GM20431 (cell line): ENCODE measurements around the gene RPL9.
"Not testable (repeated sequence)": the region's sequence is repeated elsewhere in the genome, so short reads cannot be mapped to it uniquely, and the experiment has no call there.

ENCODE experiments used
- in situ Hi-C: fragments of 300-500 bp; cut with MseI, MboI; formaldehyde crosslinking; loops from one replicate; pipeline ENCODE4 v1.15.0; 2020; ENCODE audit warnings: low sequenced_read_pairs; ENCODE audit not compliant: unreplicated experiment

RPL9 gene

DNA sequence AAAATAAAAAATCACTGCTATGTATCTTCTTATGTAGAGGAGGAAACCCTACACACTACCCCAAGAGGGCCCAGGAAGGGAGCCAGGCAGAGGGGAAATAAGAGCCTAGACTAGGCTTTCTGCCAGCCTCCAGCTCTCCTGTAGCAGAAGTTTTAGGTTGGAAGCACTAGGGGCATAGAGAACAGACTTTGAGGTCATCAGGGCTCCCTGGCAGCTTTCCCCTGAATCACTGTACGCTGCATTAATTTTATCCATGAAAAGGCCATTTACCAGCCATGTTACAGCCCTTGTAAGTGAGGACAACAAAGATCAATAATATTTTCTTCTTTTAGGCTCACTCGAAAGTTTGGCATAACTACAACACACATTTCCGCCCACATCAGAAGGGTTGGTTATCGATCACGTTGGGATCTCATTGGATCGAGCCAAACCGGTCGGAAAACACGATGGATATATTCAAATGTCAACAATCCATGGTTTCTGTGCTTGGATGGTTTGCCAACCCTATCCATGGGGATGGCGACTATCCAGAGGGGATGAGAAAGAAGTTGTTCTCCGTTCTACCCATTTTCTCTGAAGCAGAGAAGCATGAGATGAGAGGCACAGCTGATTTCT, 24.7 kb downstream of the RPL9 start:
- in situ Hi-C loops = loop anchor here (25.0 kb wide), 1 partner anchor 522 kb away; no protein-coding TSS in a partner anchor

DNA sequence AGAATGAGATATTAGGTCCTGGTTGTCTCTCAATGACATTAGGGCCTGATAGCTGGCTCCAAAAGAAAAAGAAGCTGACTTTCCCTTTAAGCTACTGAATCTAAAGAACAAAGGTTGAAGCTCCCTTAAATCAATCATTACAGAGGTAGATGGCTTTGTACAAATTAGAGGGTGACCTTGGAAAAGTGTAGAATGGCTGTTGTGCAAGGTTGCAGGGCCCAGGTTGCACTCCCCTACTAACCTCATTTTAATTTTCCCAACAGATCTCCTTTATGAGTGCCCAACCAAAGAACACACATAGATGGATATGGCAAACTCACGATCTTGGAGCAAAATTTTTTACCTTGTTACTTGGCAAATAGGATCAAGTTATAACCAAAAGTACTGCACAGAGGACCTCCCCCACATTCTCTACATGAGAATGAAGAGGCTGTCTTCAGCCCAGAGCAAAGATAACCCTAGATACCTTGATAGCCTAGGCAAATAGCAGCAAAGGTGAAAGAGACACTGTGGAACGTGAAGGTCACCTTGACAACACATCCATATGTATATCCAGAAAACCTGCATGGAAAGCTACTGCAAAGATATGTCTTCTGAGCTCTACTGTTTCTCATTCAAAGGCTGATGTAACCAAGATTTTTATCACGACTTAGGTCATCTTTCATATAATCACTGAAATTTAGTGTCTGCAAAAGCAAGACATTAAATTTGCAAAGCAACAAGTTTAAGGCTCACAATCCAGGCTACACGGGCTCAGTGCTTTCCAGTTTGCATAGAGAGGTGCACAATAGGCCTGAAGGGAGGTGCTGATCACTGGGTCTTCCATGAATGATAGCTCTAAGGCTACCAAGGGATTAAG, 29.0 kb downstream of the RPL9 start:
- in situ Hi-C loops = loop anchor here (25.0 kb wide), 1 partner anchor 517 kb away; no protein-coding TSS in a partner anchor

DNA sequence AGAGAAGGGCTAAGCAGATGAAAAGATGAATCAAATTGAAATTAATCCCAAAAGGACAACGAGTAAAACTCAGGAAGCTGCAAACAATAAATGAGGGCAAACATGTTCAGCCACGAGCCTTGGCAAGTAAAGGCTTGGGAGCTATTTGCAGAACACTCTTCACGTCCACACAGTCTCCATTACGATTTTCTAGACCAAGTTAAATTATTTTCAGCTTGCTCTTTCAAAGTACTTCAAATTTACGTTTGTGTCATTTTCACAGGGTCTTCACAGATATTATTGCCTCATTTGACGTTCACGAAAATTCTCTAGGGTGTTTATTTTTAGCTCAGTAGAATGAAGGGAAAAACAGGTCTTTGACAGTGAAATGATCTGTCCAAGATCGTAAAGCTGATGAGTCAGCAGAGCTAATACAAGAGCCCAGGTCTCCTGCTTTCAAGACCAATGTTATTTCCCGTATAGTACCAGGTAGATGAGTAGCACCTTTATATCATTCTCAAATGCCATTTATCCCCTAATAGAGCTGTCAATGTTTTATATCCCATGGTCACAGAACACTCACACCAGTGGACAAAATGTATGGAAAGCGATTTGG, 31.1 kb downstream of the RPL9 start:
- in situ Hi-C loops = loop anchor here (25.0 kb wide), 1 partner anchor 515 kb away; no protein-coding TSS in a partner anchor

DNA sequence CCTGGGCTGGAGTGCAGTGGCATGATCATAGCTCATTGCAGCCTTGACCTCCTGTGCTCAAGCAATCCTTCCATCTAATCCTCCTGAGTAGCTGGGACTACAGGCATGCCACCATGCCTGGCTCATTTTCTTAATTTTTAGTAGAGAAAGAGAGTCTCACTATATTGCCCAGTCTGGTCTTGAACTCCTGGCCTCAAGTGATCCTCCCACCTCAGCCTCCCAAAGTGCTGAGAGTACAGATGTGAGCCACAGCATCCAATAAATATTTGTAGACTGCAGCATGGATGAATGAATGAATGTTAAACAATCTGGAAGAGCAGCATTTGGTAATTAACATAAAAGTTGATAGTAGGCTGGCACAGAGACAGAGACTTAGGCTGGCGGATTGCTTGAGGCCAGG, 32.0 kb downstream of the RPL9 start:
- in situ Hi-C loops = loop anchor here (25.0 kb wide), 1 partner anchor 514 kb away; no protein-coding TSS in a partner anchor

DNA sequence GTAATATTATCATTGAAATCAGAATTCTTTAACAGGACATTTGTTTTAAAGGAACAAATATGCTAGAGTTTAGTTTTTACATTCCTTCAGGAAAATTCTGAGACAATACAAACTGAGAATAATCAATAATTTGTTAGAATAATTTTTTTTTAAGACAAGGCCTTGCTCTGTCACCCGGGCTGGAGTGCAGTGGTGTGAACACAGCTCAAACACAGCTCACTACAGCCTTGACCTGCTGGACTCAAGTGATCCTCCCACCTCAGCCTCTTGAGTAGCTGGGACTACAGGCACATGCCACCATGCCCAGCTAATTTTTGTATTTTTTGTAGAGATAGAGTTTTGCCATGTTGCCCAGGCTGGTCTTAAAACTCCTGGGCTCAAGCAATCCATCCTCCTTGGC, 33.4 kb downstream of the RPL9 start:
- in situ Hi-C loops = loop anchor here (25.0 kb wide), 1 partner anchor 513 kb away; no protein-coding TSS in a partner anchor

DNA sequence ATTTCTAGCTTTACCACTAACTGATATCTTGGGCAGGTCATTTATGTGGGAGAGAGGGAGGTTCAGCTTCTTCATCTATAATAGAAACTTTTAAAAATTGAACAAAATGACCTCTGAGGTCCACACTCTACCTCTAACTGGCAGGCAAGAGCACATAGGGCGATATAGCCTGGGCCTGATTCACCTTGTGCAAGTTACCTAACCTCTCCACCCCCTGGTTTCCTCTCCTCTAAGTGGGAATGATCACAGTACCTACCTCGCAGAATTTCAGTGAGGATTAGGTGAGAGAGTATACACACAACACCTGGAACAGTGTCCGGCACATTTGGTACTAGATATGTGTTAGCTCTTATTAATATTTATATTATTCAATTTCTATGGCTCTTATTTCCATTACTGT, 36.5 kb downstream of the RPL9 start:
- in situ Hi-C loops = no loop called here

DNA sequence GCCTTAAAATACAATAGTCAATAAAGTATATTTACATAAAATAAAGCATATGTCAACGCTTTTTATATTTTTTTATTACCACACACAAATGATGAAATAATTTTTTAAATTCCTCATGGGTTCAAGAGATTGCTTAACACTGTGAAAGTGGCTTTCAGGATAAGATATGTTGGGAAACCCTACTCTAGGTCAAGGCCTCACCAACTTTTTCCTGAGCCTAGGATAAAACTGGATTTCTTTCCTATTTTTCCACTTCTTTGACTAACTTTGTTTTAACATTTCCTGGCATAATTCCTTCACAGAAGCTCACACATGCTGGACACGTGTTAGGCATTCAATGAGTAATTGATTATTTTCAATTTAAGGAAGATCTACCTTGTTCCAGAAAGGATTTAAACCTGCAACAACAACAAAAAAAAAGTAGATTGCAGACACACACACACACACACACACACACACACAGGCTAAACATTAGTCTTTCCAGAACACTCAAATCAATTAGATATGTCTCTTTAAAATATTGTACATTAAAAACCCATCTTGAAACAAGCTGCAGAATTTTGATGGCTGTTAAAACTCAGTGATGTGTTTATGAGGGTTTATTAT, 42.9 kb downstream of the RPL9 start:
- in situ Hi-C loops = no loop called here

DNA sequence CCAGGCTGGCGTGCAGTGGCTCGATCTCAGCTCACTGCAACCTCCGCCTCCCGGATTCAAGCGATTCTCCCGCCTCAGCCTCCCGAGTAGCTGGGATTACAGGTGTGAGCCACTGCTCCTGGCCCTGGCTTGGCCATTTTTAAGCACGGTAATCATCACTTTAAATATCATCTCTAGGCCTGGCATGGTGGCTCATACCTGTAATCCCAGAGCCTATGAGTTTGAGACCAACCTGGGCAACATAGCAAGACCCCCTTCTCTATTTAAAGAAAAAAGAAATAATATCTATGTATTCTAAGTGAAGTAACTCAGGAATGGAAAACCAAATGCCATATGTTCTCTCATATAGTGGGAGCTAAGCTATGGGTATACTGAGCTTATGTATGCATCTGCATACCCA, 47.2 kb downstream of the RPL9 start:
- in situ Hi-C loops = not testable (repeated sequence)

DNA sequence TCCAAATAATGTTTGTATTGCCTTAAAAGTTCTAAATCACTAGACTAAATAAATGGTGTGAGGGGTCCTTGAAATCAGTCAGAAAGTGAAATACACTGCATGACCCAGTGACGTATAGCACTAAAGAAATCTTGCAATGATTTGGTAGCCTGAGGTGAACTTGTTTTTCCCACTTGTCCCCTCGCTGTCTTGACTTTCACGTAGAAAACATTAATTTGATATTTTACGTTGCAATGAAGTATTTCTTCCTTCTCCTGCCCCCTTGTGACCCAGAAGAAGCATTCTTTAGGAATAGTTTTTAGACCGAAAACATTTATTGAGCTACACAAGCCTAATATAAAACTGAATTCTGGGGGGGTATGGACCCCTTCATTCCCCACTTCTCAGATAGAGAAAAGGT, 48.3 kb downstream of the RPL9 start:
- in situ Hi-C loops = no loop called here

DNA sequence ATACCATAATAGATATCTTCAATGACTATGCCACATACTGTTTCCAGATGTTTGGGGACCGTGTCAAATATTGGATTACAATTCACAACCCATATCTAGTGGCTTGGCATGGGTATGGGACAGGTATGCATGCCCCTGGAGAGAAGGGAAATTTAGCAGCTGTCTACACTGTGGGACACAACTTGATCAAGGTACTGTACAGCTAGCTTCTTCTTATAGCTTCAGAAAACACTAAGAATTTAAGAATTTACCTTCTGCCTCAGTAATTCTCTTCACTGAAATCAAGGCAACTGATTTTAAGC, 51.2 kb downstream of the RPL9 start:
- in situ Hi-C loops = no loop called here

DNA sequence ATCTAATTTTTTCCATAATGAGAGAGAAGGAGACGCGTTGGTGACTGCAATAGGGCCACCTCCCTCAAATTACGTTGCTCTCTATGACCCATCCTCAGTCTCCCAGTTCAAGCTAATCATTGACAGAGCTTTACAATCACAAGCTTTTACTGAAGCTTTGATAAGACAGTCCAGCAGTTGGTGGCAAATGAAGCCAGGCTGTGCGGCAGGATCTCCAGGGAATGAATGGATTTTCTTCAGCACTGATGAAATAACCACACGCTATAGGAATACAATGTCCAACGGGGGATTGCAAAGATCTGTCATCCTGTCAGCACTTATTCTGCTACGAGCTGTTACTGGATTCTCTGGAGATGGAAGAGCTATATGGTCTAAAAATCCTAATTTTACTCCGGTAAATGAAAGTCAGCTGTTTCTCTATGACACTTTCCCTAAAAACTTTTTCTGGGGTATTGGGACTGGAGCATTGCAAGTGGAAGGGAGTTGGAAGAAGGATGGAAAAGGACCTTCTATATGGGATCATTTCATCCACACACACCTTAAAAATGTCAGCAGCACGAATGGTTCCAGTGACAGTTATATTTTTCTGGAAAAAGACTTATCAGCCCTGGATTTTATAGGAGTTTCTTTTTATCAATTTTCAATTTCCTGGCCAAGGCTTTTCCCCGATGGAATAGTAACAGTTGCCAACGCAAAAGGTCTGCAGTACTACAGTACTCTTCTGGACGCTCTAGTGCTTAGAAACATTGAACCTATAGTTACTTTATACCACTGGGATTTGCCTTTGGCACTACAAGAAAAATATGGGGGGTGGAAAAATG, 51.7 kb downstream of the RPL9 start, which contains the start of gene KLB:
Gene KLB, plus strand, starts transcription at position 168 of the 821 bp plus-strand sequence. Its CDS starts 20 bp downstream, at position 188.
- in situ Hi-C loops = no loop called here
